ENCODE results near the gene RRAD.
"Not testable (repeated sequence)": the region's sequence is repeated elsewhere in the genome, so short reads cannot be mapped to it uniquely, and the experiment has no call there.

The RRAD gene

GRCh38 chr16:66902648-66903543, 22.4 kb downstream of the RRAD start:
- H3K4me3 Mint-ChIP-seq: no peak overlapping the region
- no peak for DNase-seq
- no peak overlapping the region for H3K27ac Mint-ChIP-seq
- H3K27me3 Mint-ChIP-seq: peaks cover 23% of the 10 kb centered on the region
- CTCF ChIA-PET: interaction anchor here (0.6 to 1.5 kb wide), 4 partner anchors 8 to 26 kb away, joined by 4 to 10 read pairs (median 6); no protein-coding TSS in a partner anchor
- H3K9me3 Mint-ChIP-seq: no peaks in the 10 kb centered on the region
- peaks cover 13% of the 10 kb centered on the region for H3K4me1 Mint-ChIP-seq
- no peaks in the 10 kb centered on the region for H3K36me3 Mint-ChIP-seq

DNA sequence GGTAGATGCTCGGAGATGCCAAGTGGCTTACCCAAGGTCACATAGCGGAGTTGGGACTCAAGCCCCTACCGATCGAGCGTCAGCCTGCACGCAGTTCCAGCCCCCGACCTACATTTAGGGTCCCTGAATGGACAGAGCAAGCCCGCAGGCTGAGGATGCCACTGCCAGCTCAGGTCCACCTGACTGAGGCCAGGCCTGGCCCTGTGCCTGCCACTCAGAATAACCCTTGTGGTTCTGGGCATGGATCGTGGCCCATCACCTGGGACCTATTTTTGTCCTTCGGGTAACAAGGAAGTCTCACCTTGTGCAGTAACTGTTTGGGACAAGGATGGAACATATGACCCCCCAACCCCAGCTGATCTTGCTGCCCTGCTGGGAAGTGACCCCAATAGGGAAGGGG, 23.7 kb downstream of the RRAD start:
- H3K36me3 Mint-ChIP-seq: no peaks in the 10 kb centered on the region
- peaks cover 23% of the 10 kb centered on the region for H3K27me3 Mint-ChIP-seq
- CTCF ChIA-PET: interaction anchor here (10.5 kb wide), 1 partner anchor 24 kb away, joined by 135 read pairs; the partner anchor contains the start of gene RRAD
- peaks cover 12% of the 10 kb centered on the region for H3K4me1 Mint-ChIP-seq
- H3K27ac Mint-ChIP-seq: no peak overlapping the region
- H3K9me3 Mint-ChIP-seq: no peaks in the 10 kb centered on the region
- DNase-seq: no peak
- no peak overlapping the region for H3K4me3 Mint-ChIP-seq

- Mint-ChIP-seq H3K4me3 (no peak overlapping the region), H3K4me1 (peaks cover 5% of the 10 kb centered on the region), H3K9me3 (no peaks in the 10 kb centered on the region), H3K27ac (no peak overlapping the region), H3K36me3 (no peaks in the 10 kb centered on the region), H3K27me3 (peaks cover 23% of the 10 kb centered on the region)
- no peak for DNase-seq
- CTCF ChIA-PET: interaction anchor here (1.0 to 10.5 kb wide), 2 partner anchors 9 to 25 kb away, joined by 3 to 135 read pairs; partner anchors contain the start of gene RRAD
Measured at GRCh38 chr16:66900721-66901441, 24.5 kb downstream of the RRAD start.

DNA sequence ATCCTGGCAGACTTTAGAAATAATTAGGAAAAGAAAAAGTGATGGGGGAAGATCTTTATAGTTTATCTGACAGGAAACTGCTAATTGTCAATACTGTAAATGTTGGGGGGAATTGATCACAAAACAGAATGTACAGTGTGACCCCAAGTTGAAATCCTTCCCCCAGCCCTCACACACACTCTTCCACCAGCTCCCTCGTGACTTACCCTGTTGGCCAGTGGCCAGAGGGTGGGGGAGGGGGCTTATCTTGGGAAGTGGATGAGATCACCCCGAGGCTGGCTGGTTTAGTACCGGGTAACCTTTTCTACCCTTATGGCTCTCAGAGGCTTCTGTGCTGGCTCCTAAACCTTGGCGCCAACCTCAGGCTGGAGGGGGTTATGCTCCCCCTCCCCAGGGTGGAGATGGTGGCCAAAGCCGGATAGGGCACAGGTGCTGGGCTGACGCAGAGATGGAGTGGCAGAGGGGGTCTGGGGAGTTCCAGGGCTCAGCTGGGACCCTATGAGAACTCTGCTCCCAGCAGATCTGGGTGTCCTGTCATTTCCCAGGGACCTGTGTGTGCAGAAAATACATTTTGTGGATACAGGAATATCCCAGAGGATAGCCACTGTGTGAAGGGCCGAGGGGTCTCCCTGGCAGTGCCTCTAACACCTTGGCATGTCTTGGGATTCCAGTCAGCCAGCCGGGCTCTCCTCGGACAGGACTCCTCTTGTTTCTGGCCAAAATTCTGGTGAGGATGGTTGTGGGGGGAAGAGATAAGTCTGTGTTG, 25.2 kb downstream of the RRAD start:
- H3K36me3 Mint-ChIP-seq: no peaks in the 10 kb centered on the region
- H3K27me3 Mint-ChIP-seq: peaks cover 20% of the 10 kb centered on the region
- H3K4me3 Mint-ChIP-seq: no peak overlapping the region
- no peaks in the 10 kb centered on the region for H3K9me3 Mint-ChIP-seq
- DNase-seq: no peak
- CTCF ChIA-PET: interaction anchor here (1.0 to 10.5 kb wide), 2 partner anchors 10 to 26 kb away, joined by 3 to 135 read pairs; partner anchors contain the start of gene RRAD
- peaks cover 2% of the 10 kb centered on the region for H3K4me1 Mint-ChIP-seq
- H3K27ac Mint-ChIP-seq: no peak overlapping the region

DNA sequence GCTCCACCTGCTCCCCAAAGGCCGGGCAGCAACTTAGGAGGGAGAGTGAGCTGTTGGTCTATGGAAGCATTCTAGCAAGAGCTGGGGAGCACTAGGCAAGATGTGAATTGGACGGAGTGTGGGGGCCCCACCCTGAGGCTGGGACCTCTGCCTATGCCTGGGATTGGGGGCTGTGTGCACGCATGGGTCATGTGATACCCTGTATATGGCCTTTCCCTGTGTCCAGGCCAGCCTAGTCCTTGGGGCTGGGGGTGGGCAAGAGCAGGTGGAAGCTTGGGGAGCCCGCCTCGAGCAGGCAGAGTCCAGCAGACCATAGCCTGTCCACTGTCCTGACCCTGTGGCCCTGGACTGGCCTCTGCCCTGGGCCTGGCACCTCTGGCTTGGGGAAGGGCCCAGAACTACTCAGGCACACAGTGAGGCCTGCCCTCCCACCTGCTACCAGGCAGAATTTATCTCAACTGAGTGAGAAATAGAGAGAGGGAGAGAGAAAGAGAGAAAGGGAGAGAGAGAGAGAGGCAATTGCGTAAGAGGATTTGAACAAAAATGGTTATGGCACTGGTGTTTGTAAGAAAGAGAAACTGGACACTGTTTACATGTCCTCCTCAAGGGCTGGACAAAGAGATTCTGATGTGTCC, 25.9 kb downstream of the RRAD start:
- no peak for DNase-seq
- Mint-ChIP-seq H3K4me1 (peaks cover 3% of the 10 kb centered on the region), H3K27ac (no peak overlapping the region), H3K9me3 (no peaks in the 10 kb centered on the region), H3K4me3 (no peak overlapping the region), H3K27me3 (peaks cover 19% of the 10 kb centered on the region), H3K36me3 (no peaks in the 10 kb centered on the region)
- CTCF ChIA-PET: interaction anchor here (10.5 kb wide), 1 partner anchor 26 kb away, joined by 135 read pairs; the partner anchor contains the start of gene RRAD

- CTCF ChIA-PET: interaction anchor here (1.0 to 10.5 kb wide), 2 partner anchors 27 to 256 kb away, joined by 3 to 135 read pairs; partner anchors contain the start of gene RRAD
- Mint-ChIP-seq H3K4me1 (peaks cover 5% of the 10 kb centered on the region), H3K27me3 (peaks cover 19% of the 10 kb centered on the region), H3K27ac (no peak overlapping the region), H3K36me3 (no peaks in the 10 kb centered on the region), H3K4me3 (no peak overlapping the region), H3K9me3 (no peaks in the 10 kb centered on the region)
- no peak for DNase-seq
Measured at GRCh38 chr16:66898933-66899309, 26.4 kb downstream of the RRAD start.

DNA sequence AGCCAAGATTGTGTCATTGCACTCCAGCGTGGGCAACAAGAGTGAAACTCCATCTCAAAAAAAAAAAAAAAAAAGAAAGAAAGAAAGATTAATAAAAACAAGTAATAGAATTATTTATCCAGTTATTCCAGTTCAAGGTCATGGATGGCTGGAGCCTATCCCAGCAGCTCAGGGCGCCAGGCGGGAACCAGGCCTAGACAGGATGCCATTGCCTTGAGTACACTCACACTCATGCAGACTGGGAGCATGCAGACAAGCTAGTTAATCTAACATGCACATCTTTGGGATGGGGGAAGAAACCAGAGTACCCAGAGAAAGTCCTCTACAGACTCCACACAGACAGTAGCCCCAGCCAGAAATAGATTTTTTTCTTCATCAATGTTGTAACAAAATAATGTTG, 27.1 kb downstream of the RRAD start:
- Mint-ChIP-seq H3K27ac (no peak overlapping the region), H3K27me3 (peaks cover 19% of the 10 kb centered on the region), H3K9me3 (no peaks in the 10 kb centered on the region), H3K4me1 (peaks cover 7% of the 10 kb centered on the region), H3K4me3 (no peak overlapping the region), H3K36me3 (peaks cover under 1% of the 10 kb centered on the region)
- CTCF ChIA-PET: interaction anchor here (1.0 to 10.5 kb wide), 3 partner anchors 28 to 257 kb away, joined by 3 to 135 read pairs (median 5); partner anchors contain the start of gene RRAD
- DNase-seq: no peak

GRCh38 chr16:66896682-66897081, 28.7 kb downstream of the RRAD start:
- peaks cover 15% of the 10 kb centered on the region for H3K4me1 Mint-ChIP-seq

GRCh38 chr16:66895999-66896398, 29.3 kb downstream of the RRAD start:
- H3K36me3 Mint-ChIP-seq: peaks cover 8% of the 10 kb centered on the region

More at GRCh38 chr16:66896682-66897081, 28.7 kb downstream of the RRAD start:
- DNase-seq, H3K27ac Mint-ChIP-seq, H3K9me3 Mint-ChIP-seq, H3K36me3 Mint-ChIP-seq, H3K4me3 Mint-ChIP-seq: not testable (repeated sequence)
- CTCF ChIA-PET: interaction anchor here (1.0 to 10.5 kb wide), 9 partner anchors 9 to 289 kb away, joined by 3 to 135 read pairs (median 9); partner anchors contain the start of genes CDH16 and RRAD
- H3K27me3 Mint-ChIP-seq: peaks cover 19% of the 10 kb centered on the region

DNA sequence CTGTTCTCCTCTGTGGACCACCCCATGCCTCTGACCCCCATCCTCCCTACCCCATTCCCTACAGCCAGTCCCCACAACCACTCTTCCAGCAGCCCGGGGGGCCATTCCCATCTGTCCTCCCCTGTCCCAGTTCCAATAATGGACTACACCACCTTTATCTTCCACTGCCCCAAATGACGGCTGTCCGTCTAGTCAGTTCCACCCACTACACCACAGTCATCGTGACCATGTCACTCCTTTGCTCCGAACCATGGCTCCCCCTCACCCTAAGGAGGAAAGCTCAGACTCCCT, 29.7 kb downstream of the RRAD start:
- no peak for DNase-seq
- H3K4me1 Mint-ChIP-seq: peaks cover 18% of the 10 kb centered on the region
- no peak overlapping the region for H3K27ac Mint-ChIP-seq
- no peak overlapping the region for H3K4me3 Mint-ChIP-seq
- H3K27me3 Mint-ChIP-seq: peaks cover 11% of the 10 kb centered on the region
- peaks cover 9% of the 10 kb centered on the region for H3K36me3 Mint-ChIP-seq
- CTCF ChIA-PET: interaction anchor here (0.7 to 10.5 kb wide), 27 partner anchors 8 to 532 kb away, joined by 3 to 135 read pairs (median 6); partner anchors contain the start of genes CDH16, CIAO2B, PDP2 and RRAD
- H3K9me3 Mint-ChIP-seq: no peaks in the 10 kb centered on the region

More at GRCh38 chr16:66895999-66896398, 29.3 kb downstream of the RRAD start:
- H3K4me3 Mint-ChIP-seq: no peak overlapping the region
- DNase-seq: no peak
- CTCF ChIA-PET: interaction anchor here (0.8 to 10.5 kb wide), 20 partner anchors 8 to 531 kb away, joined by 3 to 135 read pairs (median 7); partner anchors contain the start of genes CDH16, PDP2 and RRAD
- peaks cover 15% of the 10 kb centered on the region for H3K27me3 Mint-ChIP-seq
- H3K4me1 Mint-ChIP-seq: peaks cover 18% of the 10 kb centered on the region
- H3K9me3 Mint-ChIP-seq: no peaks in the 10 kb centered on the region
- no peak overlapping the region for H3K27ac Mint-ChIP-seq

DNA sequence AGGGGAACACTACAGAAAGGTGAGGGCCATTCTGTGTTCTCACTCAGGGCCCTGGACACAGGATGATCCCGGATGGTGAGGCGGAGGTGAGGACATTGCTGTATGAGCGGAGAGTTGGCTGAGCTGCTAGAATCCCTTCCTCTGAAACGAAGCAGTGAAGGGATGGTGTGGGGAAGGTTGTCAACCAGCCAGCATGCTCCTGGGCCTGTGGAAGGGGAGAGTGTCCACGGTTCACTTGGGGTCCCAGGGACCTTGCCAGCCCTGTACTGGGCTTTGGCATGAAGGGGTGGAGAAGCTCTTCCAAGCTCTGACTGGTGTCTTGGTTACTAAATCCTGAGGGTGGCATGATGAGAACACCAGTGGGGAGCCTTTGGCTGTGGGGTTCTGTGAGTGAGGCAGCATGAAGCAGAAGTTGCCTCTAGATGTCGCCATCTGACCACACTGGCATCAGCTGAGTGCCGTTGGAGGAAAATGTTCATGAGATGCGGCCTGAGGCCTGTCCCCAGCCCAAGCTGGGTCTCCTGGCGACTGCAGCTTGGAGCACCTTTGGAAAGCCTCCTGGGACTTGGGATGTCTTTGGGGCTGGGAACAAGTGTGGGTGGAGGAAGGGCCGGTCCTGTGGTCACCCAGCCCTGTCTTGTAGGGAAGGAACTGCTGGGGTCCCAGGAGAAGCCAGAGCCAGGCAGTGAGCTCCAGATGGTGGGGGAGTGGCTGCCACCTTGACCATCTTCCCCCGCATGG, 30.2 kb downstream of the RRAD start:
- Mint-ChIP-seq H3K27me3 (peaks cover 6% of the 10 kb centered on the region), H3K27ac (no peak overlapping the region), H3K4me1 (peaks cover 18% of the 10 kb centered on the region), H3K9me3 (no peaks in the 10 kb centered on the region), H3K36me3 (peaks cover 9% of the 10 kb centered on the region), H3K4me3 (no peak overlapping the region)
- peak; percentile 82 for DNase-seq
- CTCF ChIA-PET: interaction anchor here (0.7 to 10.5 kb wide), 28 partner anchors 8 to 532 kb away, joined by 3 to 135 read pairs (median 6); partner anchors contain the start of genes CDH16, CIAO2B, PDP2 and RRAD

GRCh38 chr16:66894055-66894454, 31.3 kb downstream of the RRAD start:
- Mint-ChIP-seq H3K4me1 (peaks cover 18% of the 10 kb centered on the region), H3K27me3 (no peaks in the 10 kb centered on the region), H3K4me3 (no peak overlapping the region), H3K9me3 (no peaks in the 10 kb centered on the region), H3K27ac (no peak overlapping the region), H3K36me3 (peaks cover 9% of the 10 kb centered on the region)
- no peak for DNase-seq
- CTCF ChIA-PET: interaction anchor here (1.1 to 10.5 kb wide), 12 partner anchors 8 to 66 kb away, joined by 3 to 135 read pairs (median 12); partner anchors contain the start of genes CDH16, CIAO2B, PDP2 and RRAD

All from activated naive CD4-positive, alpha-beta T cell treated with anti-CD3 and anti-CD28 coated beads, Interleukin-2, amount 10 ng/mL, durations not matched to agents 7 days and 5 days (primary cell).